ENCODE data around the gene S100A1. TPM values are rescaled to one million over a fixed set of nuclear protein-coding genes. Genes with fewer than 3 reads are reported as not detected.

S100A1 gene
- total and polyA plus RNA-seq, 2 of the 13 experiments (the other 11 are each of a cell fraction or from before 2014, with no cell fraction given), result 120 to 251 TPM

DNA sequence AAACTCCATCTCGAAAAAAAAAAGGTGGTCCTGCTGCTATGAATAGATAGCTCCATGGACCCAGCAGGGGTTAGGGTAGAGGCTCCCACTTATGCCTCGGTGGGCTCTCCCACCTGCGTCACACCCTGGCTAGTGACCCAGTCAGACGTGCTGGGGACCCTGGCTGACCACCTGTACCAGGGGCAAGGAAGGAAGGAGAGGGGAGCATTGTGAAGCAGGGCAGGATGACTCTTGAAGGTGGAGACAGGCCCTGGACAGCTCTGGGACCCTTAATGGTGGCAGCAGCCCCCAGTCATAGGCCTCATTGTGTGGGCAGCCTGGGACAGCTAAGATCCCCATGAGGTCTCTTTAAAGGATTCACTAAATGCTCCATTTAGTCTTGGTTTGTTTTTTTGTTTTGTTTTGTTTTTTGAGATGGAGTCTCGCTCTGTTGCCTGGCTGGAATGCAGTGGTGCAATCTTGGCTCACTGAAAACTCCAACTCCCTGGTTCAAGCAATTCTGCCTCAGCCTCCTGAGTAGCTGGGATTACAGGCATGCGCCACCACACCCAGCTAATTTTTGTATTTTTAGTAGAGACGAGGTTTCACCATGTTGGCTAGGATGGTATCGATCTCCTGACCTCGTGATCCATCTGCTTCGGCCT, 19.9 kb downstream of the S100A1 start:
- Histone ChIP-seq H3K4me3 (replicated peaks in 1 of 3; ENCODE audit: insufficient read depth in 1 of 3, low read depth in 2 of 3, low read length in 3 of 3) (no peak overlapping the region), H3K4me1 (ENCODE audit: insufficient read depth, low read length) (peaks cover 19% of the 10 kb centered on the region), H2AFZ (ENCODE audit: low read length) (no peak overlapping the region), H3K9ac (ENCODE audit: insufficient read depth, low read depth, low read length) (no peak overlapping the region), H3K27ac (ENCODE audit: extremely low read length, insufficient read depth, low read length) (no peak overlapping the region), H3K79me2 (ENCODE audit: insufficient read depth, low read length) (no peaks in the 10 kb centered on the region), H3K27me3 (ENCODE audit: control insufficient read depth in 1 of 2, insufficient read depth in 2 of 2, low read length in 2 of 2) (no peaks in the 10 kb centered on the region), H3K9me3 (ENCODE audit: low read length) (no peaks in the 10 kb centered on the region), H3K36me3 (replicated peaks in 1 of 2; ENCODE audit: control insufficient read depth in 1 of 2, insufficient read depth in 2 of 2, low read length in 2 of 2) (peaks cover 8 to 30% of the 10 kb centered on the region in 2 experiments), H4K20me1 (ENCODE audit: insufficient read depth, low read length) (no peaks in the 10 kb centered on the region; the same call in 1 of the 2 replicates), H3K4me2 (ENCODE audit: low read depth, low read length) (no peak overlapping the region)
- peak; percentile 64; the same call in 1 of the 2 replicates for TF ChIP-seq POLR2AphosphoS2 (IDR thresholded peaks at IDR 0.05; ENCODE audit: low read depth, low read length)
- no peak for TF ChIP-seq FOXK1 (CRISPR knock-in tag; IDR thresholded peaks at IDR 0.05; ENCODE audit: borderline replicate concordance, low read depth)
- TF ChIP-seq EP300 (IDR thresholded peaks at IDR 0.05; ENCODE audit: low read depth in 2 of 2, low read length in 2 of 2), result no peak
- TF ChIP-seq EP300 (CRISPR knock-in tag; IDR thresholded peaks at IDR 0.05; ENCODE audit: borderline replicate concordance), result 0 out of 2 replicates have a peak, but pooled peaks have one; percentile 21
- peak; percentile 83 for TF ChIP-seq AGO2 (optimal IDR thresholded peaks at IDR 0.05; ENCODE audit: low read depth, low read length)
- no peak for TF ChIP-seq ESRRA (CRISPR knock-in tag; IDR thresholded peaks at IDR 0.05; ENCODE audit: low read depth)
- TF ChIP-seq, protein P1, sequence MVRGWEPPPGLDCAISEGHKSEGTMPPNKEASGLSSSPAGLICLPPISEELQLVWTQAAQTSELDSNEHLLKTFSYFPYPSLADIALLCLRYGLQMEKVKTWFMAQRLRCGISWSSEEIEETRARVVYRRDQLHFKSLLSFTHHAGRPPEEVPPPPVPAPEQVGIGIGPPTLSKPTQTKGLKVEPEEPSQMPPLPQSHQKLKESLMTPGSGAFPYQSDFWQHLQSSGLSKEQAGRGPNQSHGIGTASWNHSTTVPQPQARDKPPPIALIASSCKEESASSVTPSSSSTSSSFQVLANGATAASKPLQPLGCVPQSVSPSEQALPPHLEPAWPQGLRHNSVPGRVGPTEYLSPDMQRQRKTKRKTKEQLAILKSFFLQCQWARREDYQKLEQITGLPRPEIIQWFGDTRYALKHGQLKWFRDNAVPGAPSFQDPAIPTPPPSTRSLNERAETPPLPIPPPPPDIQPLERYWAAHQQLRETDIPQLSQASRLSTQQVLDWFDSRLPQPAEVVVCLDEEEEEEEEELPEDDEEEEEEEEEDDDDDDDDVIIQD (CRISPR knock-in tag; IDR thresholded peaks at IDR 0.05; ENCODE audit: low read depth), result no peak
- peak; percentile 84; the same call in 1 of the 2 replicates for TF ChIP-seq PAF1 (CRISPR knock-in tag; IDR thresholded peaks at IDR 0.05)
- no peak for TF ChIP-seq ARNTL (CRISPR knock-in tag; IDR thresholded peaks at IDR 0.05)
- peak in 1 of 2 experiments; percentile 44; a peak in 1 of 4 replicates for TF ChIP-seq POLR2A (IDR thresholded peaks at IDR 0.05; ENCODE audit: insufficient read depth in 1 of 2, low read depth in 2 of 2, low read length in 2 of 2)
- no peak for TF ChIP-seq SP2 (CRISPR knock-in tag; IDR thresholded peaks at IDR 0.05)
- TF ChIP-seq AGO1 (IDR thresholded peaks at IDR 0.05; ENCODE audit: low read depth, low read length, poor library complexity, severe bottlenecking), result peak; percentile 76
- no peak for TF ChIP-seq NR2F2 (IDR thresholded peaks at IDR 0.05; ENCODE audit: borderline replicate concordance, low read depth)
- TF ChIP-seq MATR3 (CRISPR knock-in tag; IDR thresholded peaks at IDR 0.05), result no peak
- peak; percentile 54 for TF ChIP-seq RBM22 (optimal IDR thresholded peaks at IDR 0.05; ENCODE audit: low read length)
- TF ChIP-seq ZNF34 (CRISPR knock-in tag; IDR thresholded peaks at IDR 0.05; ENCODE audit: borderline replicate concordance), result no peak
- TF ChIP-seq, protein P2, sequence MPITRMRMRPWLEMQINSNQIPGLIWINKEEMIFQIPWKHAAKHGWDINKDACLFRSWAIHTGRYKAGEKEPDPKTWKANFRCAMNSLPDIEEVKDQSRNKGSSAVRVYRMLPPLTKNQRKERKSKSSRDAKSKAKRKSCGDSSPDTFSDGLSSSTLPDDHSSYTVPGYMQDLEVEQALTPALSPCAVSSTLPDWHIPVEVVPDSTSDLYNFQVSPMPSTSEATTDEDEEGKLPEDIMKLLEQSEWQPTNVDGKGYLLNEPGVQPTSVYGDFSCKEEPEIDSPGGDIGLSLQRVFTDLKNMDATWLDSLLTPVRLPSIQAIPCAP (CRISPR knock-in tag; IDR thresholded peaks at IDR 0.05; ENCODE audit: low read depth), result no peak
- TF ChIP-seq, protein P3, sequence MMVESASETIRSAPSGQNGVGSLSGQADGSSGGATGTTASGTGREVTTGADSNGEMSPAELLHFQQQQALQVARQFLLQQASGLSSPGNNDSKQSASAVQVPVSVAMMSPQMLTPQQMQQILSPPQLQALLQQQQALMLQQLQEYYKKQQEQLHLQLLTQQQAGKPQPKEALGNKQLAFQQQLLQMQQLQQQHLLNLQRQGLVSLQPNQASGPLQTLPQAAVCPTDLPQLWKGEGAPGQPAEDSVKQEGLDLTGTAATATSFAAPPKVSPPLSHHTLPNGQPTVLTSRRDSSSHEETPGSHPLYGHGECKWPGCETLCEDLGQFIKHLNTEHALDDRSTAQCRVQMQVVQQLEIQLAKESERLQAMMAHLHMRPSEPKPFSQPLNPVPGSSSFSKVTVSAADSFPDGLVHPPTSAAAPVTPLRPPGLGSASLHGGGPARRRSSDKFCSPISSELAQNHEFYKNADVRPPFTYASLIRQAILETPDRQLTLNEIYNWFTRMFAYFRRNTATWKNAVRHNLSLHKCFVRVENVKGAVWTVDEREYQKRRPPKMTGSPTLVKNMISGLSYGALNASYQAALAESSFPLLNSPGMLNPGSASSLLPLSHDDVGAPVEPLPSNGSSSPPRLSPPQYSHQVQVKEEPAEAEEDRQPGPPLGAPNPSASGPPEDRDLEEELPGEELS (CRISPR knock-in tag; IDR thresholded peaks at IDR 0.05), result 0 out of 2 replicates have a peak, but pooled peaks have one; percentile 5
- TF ChIP-seq ZNF260 (CRISPR knock-in tag; IDR thresholded peaks at IDR 0.05; ENCODE audit: borderline replicate concordance, low read depth), result no peak
- no TSS peak for BruUV-seq (replicated peaks)
- intact Hi-C loops (cut with micrococcal nuclease; ENCODE audit: unreplicated experiment) (no loop called here), in situ Hi-C loops (cut with HindIII; ENCODE audit: extremely low pct_ligation_motif_present, low pct_unique_long_range_greater_than_20kb) (no loop called here)
- DNase-seq (ENCODE audit: low spot score) (no peak), ATAC-seq (no peak), FAIRE-seq (no peak)
- ChIA-PET CTCF (ENCODE audit: low intra/inter-chr PET ratio, low total read pairs) (no interaction called here), POLR2A (interaction anchor here (1.3 to 4.6 kb wide), 8 partner anchors 10 to 140 kb away, joined by 3 to 36 read pairs (median 7); partner anchors contain the start of genes CHTOP, S100A1, S100A13 and SNAPIN)
- WGBS (ENCODE audit: low lambda C conversion rate), result 84% methylated on average over 9 of the region's 10 CpGs
